SH-SY5Y (cell line): ENCODE results near the gene ZNF862.

Experiments used
- GATA2 ChIP-seq: IDR thresholded peaks from 2 replicates; pipeline ENCODE4 v1.6.1; 2011; ENCODE audit warnings: mild to moderate bottlenecking, low read depth, low read length
- GATA3 ChIP-seq: IDR thresholded peaks from 2 replicates; pipeline ENCODE4 v1.6.1; 2011; ENCODE audit warnings: low read depth, mild to moderate bottlenecking, low read length, moderate library complexity

- no peak for TF ChIP-seq GATA3
- no peak for TF ChIP-seq GATA2
Observed at GRCh38 chr7:149864751-149865150, 26.6 kb downstream of the ZNF862 start.
